Neural cell (in vitro differentiated cells): ENCODE data around the gene ALOX12. TPM values are rescaled to one million over a fixed set of nuclear protein-coding genes. Genes with fewer than 3 reads are reported as not detected.

ENCODE experiments used
- H2AFZ ChIP-seq: fragments of 200-600, 300-800 bp; sonication (generic), shearing (Covaris generic); 2 replicates; pipeline ENCODE4 v1.6.0; 2014; ENCODE audit warnings: low read depth, mild to moderate bottlenecking, antibody characterized with exemption, low read length, moderate library complexity
- H3F3A ChIP-seq: fragments of 200-600 bp; shearing (Covaris generic); 2 replicates; pipeline ENCODE4 v1.6.1; 2016; ENCODE audit warnings: mild to moderate bottlenecking, moderate library complexity, mixed read lengths, antibody characterized with exemption, low read length; ENCODE audit not compliant: insufficient read depth, poor library complexity, severe bottlenecking
- H3K27ac ChIP-seq: fragments of 200-600, 300-800 bp; sonication (generic), shearing (Covaris generic); 2 replicates; pipeline ENCODE4 v1.5.1; 2014; ENCODE audit warnings: mild to moderate bottlenecking, low read length, moderate library complexity
- H3K27me3 ChIP-seq: fragments of 300-800, 200-600 bp; sonication (generic), shearing (Covaris generic); 2 replicates; pipeline ENCODE4 v1.6.0; 2014; ENCODE audit warnings: mild to moderate bottlenecking, low read depth, low read length, moderate library complexity; ENCODE audit not compliant: insufficient read depth
- H3K36me3 ChIP-seq: fragments of 300-800, 200-600 bp; sonication (generic), shearing (Covaris generic); 2 replicates; pipeline ENCODE4 v1.5.1; 2014; ENCODE audit warnings: mild to moderate bottlenecking, antibody characterized with exemption, low read length, moderate library complexity; ENCODE audit not compliant: insufficient read depth
- H3K4me2 ChIP-seq: fragments of 300-800, 200-600 bp; sonication (generic), shearing (Covaris generic); 2 replicates; pipeline ENCODE4 v1.6.0; 2014; ENCODE audit warnings: mild to moderate bottlenecking, low read length
- H3K4me3 ChIP-seq: fragments of 300-800, 200-600 bp; sonication (generic), shearing (Covaris generic); 2 replicates; pipeline ENCODE4 v1.5.1; 2014; ENCODE audit warnings: mild to moderate bottlenecking, low read length, moderate library complexity
- H3K79me2 ChIP-seq: fragments of 200-600 bp; shearing (Covaris generic); replicated peaks from 2 replicates; pipeline ENCODE4 v1.6.0; 2014; ENCODE audit warnings: mild to moderate bottlenecking, low read length, moderate library complexity; ENCODE audit not compliant: insufficient read depth
- H3K9ac ChIP-seq: fragments of 300-800, 200-600 bp; sonication (generic), shearing (Covaris generic); 2 replicates; pipeline ENCODE4 v1.6.1; 2016; ENCODE audit warnings: mild to moderate bottlenecking, low read length, mixed read lengths
- H3K9me2 ChIP-seq: fragments of 200-600 bp; shearing (Covaris generic); 2 replicates; pipeline ENCODE4 v1.6.1; 2016; ENCODE audit warnings: mild to moderate bottlenecking, low read length, mixed read lengths; ENCODE audit not compliant: insufficient read depth
- H3K9me3 ChIP-seq: fragments of 200-600, 300-800 bp; sonication (generic), shearing (Covaris generic); 2 replicates; pipeline ENCODE4 v1.6.1; 2016; ENCODE audit warnings: mild to moderate bottlenecking, mixed run types, low read length, moderate library complexity, mixed read lengths
- H4K20me1 ChIP-seq: fragments of 200-600 bp; shearing (Covaris generic); 2 replicates; pipeline ENCODE4 v1.6.1; 2016; ENCODE audit warnings: mild to moderate bottlenecking, mixed run types; ENCODE audit not compliant: insufficient read depth
- CTCF ChIP-seq: fragments of 450-650 bp; IDR thresholded peaks from 2 replicates; pipeline ENCODE4 v1.5.1; 2014; ENCODE audit warnings: antibody characterized with exemption, mild to moderate bottlenecking, moderate library complexity; ENCODE audit not compliant: poor library complexity, severe bottlenecking
- EP300 ChIP-seq: fragments of 450-650 bp; conservative IDR thresholded peaks from 2 replicates; pipeline ENCODE4 v1.6.1; 2014; ENCODE audit warnings: antibody characterized with exemption, mild to moderate bottlenecking, moderate library complexity; ENCODE audit not compliant: poor library complexity, severe bottlenecking
- EZH2 ChIP-seq: fragments of 200-600, 300-800 bp; shearing (Covaris generic), sonication (generic); IDR thresholded peaks from 2 replicates; pipeline ENCODE4 v1.6.1; 2014; ENCODE audit warnings: antibody characterized with exemption, low read length, borderline replicate concordance, mild to moderate bottlenecking; ENCODE audit not compliant: insufficient read depth, poor library complexity, severe bottlenecking
- MXI1 ChIP-seq: fragments of 450-650 bp; conservative IDR thresholded peaks from 2 replicates; pipeline ENCODE4 v1.6.1; 2014; ENCODE audit warnings: antibody characterized with exemption, mild to moderate bottlenecking; ENCODE audit not compliant: poor library complexity, severe bottlenecking
- POLR2AphosphoS5 ChIP-seq: IDR thresholded peaks from 2 replicates; pipeline ENCODE4 v1.6.1; 2012
- RAD21 ChIP-seq: fragments of 450-650 bp; conservative IDR thresholded peaks from 2 replicates; pipeline ENCODE4 v1.6.1; 2014; ENCODE audit warnings: antibody characterized with exemption, mild to moderate bottlenecking, moderate library complexity
- REST ChIP-seq: IDR thresholded peaks from 2 replicates; pipeline ENCODE4 v1.6.1; 2012; ENCODE audit warnings: borderline replicate concordance
- SMC3 ChIP-seq: fragments of 450-650 bp; conservative IDR thresholded peaks from 2 replicates; pipeline ENCODE4 v1.6.1; 2014; ENCODE audit warnings: antibody characterized with exemption, mild to moderate bottlenecking, moderate library complexity; ENCODE audit not compliant: poor library complexity
- TAF1 ChIP-seq: IDR thresholded peaks from 2 replicates; pipeline ENCODE4 v1.6.1; 2012; ENCODE audit warnings: low read depth
- polyA plus RNA-seq: library from polyadenylated mRNA; depleted of rRNA; stranded (reverse); fragments of >200 nt; gene quantifications from 2 replicates; pipeline ENCODE4 v1.2.3, GENCODE V29; 2014

The ALOX12 gene
- polyA plus RNA-seq, 1 donor from 2014 or later = not detected

- no peak for TF ChIP-seq RAD21
- TF ChIP-seq EP300 = no peak
- Histone ChIP-seq H2AFZ (peak overlapping the region; percentile 86), H3K9me3 (no peaks in the 10 kb centered on the region), H3K36me3 (no peaks in the 10 kb centered on the region), H3F3A (no peaks in the 10 kb centered on the region), H3K4me2 (peak overlapping the region; percentile 99), H3K9me2 (no peaks in the 10 kb centered on the region), H3K79me2 (peaks cover 28% of the 10 kb centered on the region), H4K20me1 (no peaks in the 10 kb centered on the region), H3K27ac (no peak overlapping the region), H3K27me3 (no peaks in the 10 kb centered on the region), H3K4me3 (peak overlapping the region; percentile 81), H3K9ac (peak overlapping the region; percentile 97)
Measured at GRCh38 chr17:7011415-7011814, 15.6 kb downstream of the ALOX12 start.

- Histone ChIP-seq H3K4me3 (peak overlapping the region; percentile 81), H3K79me2 (peaks cover 28% of the 10 kb centered on the region), H3K9me2 (no peaks in the 10 kb centered on the region), H3K4me2 (peak overlapping the region; percentile 99), H3F3A (no peaks in the 10 kb centered on the region), H3K27me3 (no peaks in the 10 kb centered on the region), H3K9me3 (no peaks in the 10 kb centered on the region), H4K20me1 (no peaks in the 10 kb centered on the region), H3K36me3 (no peaks in the 10 kb centered on the region), H3K9ac (peak overlapping the region; percentile 97), H2AFZ (peak overlapping the region; percentile 86), H3K27ac (peak overlapping the region; percentile 91)
- TF ChIP-seq REST (no peak), EZH2 (no peak)
Measured at GRCh38 chr17:7011942-7012254, 16.0 kb downstream of the ALOX12 start.

- Histone ChIP-seq H3K4me3 (peak overlapping the region; percentile 81), H3K27ac (peak overlapping the region; percentile 91), H3K36me3 (no peaks in the 10 kb centered on the region), H2AFZ (peak overlapping the region; percentile 51), H3K79me2 (peaks cover 28% of the 10 kb centered on the region), H4K20me1 (no peaks in the 10 kb centered on the region), H3K4me2 (peak overlapping the region; percentile 99), H3F3A (no peaks in the 10 kb centered on the region), H3K9ac (peak overlapping the region; percentile 97), H3K9me3 (no peaks in the 10 kb centered on the region), H3K9me2 (no peaks in the 10 kb centered on the region), H3K27me3 (no peaks in the 10 kb centered on the region)
- TF ChIP-seq RAD21 (no peak), EZH2 (no peak), POLR2AphosphoS5 (peak; percentile 83), REST (peak; percentile 57), EP300 (peak; percentile 67), CTCF (peak; percentile 71), MXI1 (peak; percentile 80), TAF1 (peak; percentile 51), SMC3 (peak; percentile 12)
Measured at GRCh38 chr17:7014261-7014994, 18.6 kb downstream of the ALOX12 start.
